K562 (cell line): ENCODE data around the gene TNIP2. TPM values are rescaled to one million over a fixed set of nuclear protein-coding genes. Genes with fewer than 3 reads are reported as not detected.

Source experiments
- ATAC-seq: fragments of 200-7000 bp; cut with Tn5 transposase; 3 replicates; pipeline ENCODE4 v1.9.1; 2020; ENCODE audit warnings: moderate library complexity
- BruUV-seq: library from RNA; stranded (reverse); fragments of 400-500 nt; replicated peaks from 2 replicates; lab custom pipeline; 2021; lab: Mats Ljungman, UMichigan
- CTCF ChIA-PET: fragments of 300-600 bp; formaldehyde crosslinking; extraction: SDS; loops from one replicate; lab custom pipeline; 2021; ENCODE audit warnings: low intra/inter-chr PET ratio; lab: Yijun Ruan, JAX
- POLR2A ChIA-PET: fragments of 300-600, 350-650 bp; sonication (Branson Sonifier 250); formaldehyde crosslinking; extraction: SDS; loops from one replicate; lab custom pipeline; 2021; ENCODE audit warnings: antibody characterized with exemption, inconsistent platforms; lab: Yijun Ruan, JAX
- DNase-seq, 4 experiments: peaks; one replicate each; pipeline versions ENCODE4 v3.0.0 to v3.0.0-alpha.2; 2011 to 2018; ENCODE audit warnings: low spot score in 3 of 4, mixed read lengths in 3 of 4; ENCODE audit errors: extremely low read depth in 1 of 4
- FAIRE-seq: peaks from 2 replicates; lab custom pipeline; 2011; peaks lifted over from hg19 to GRCh38; lab: Jason Lieb, UNC
- H2AFZ ChIP-seq: 2 replicates; pipeline ENCODE4 v1.6.0; 2011; ENCODE audit warnings: low read depth, low read length, control low read depth, inconsistent platforms
- H3K27ac ChIP-seq: fragments of 200-600 bp; 3 replicates; pipeline ENCODE4 v1.8.0; 2011; ENCODE audit warnings: low read depth, mild to moderate bottlenecking, control low read depth, inconsistent platforms, low read length, moderate library complexity, mixed read lengths; ENCODE audit errors: extremely low read depth
- H3K27me3 ChIP-seq, 2 experiments: fragments of 300-600 bp in 1 of 2; 2 replicates in 1 of 2; 3 replicates in 1 of 2; pipeline versions ENCODE4 v1.6.0 to v1.8.0; 2011; ENCODE audit warnings: inconsistent platforms in 2 of 2, low read length in 2 of 2, mild to moderate bottlenecking in 1 of 2, mixed read lengths in 1 of 2, moderate library complexity in 1 of 2; ENCODE audit not compliant: control insufficient read depth in 2 of 2, insufficient read depth in 2 of 2
- H3K36me3 ChIP-seq: fragments of 300-600 bp; 3 replicates; pipeline ENCODE4 v1.8.0; 2011; ENCODE audit warnings: mild to moderate bottlenecking, low read length, inconsistent platforms; ENCODE audit not compliant: control insufficient read depth, insufficient read depth
- H3K4me1 ChIP-seq, 2 experiments: fragments of 200-600 bp in 1 of 2; replicated peaks in 1 of 2; 2 replicates in 1 of 2; 3 replicates in 1 of 2; pipeline versions ENCODE4 v1.5.1 to v1.8.0; 2011; ENCODE audit warnings: inconsistent platforms in 2 of 2, low read length in 2 of 2, mild to moderate bottlenecking in 1 of 2, mixed read lengths in 1 of 2, moderate library complexity in 1 of 2; ENCODE audit not compliant: control insufficient read depth in 2 of 2, insufficient read depth in 2 of 2
- H3K4me2 ChIP-seq: 2 replicates; pipeline ENCODE4 v1.6.1; 2011; ENCODE audit warnings: low read length, control low read depth, inconsistent platforms, mixed read lengths; ENCODE audit not compliant: insufficient read depth
- H3K4me3 ChIP-seq: fragments of 200-600 bp; sonication (generic), shearing (Covaris generic); 2 replicates; pipeline ENCODE4 v1.5.1; 2016; ENCODE audit warnings: control low read depth, inconsistent platforms
- H3K79me2 ChIP-seq: fragments of 200-600 bp; 3 replicates; pipeline ENCODE4 v1.8.0; 2011; ENCODE audit warnings: low read length, inconsistent platforms; ENCODE audit not compliant: control insufficient read depth, insufficient read depth
- H3K9ac ChIP-seq, 2 experiments: 2 replicates each; pipeline versions ENCODE4 v1.6.0 to v1.6.1; 2011; ENCODE audit warnings: low read depth in 2 of 2, low read length in 2 of 2, control low read depth in 1 of 2, inconsistent platforms in 1 of 2, mild to moderate bottlenecking in 1 of 2, mixed read lengths in 1 of 2; ENCODE audit not compliant: insufficient read depth in 1 of 2
- H3K9me1 ChIP-seq: one replicate; pipeline ENCODE4 v1.6.0; 2011; ENCODE audit warnings: inconsistent platforms, mild to moderate bottlenecking, low read length, moderate library complexity; ENCODE audit not compliant: control insufficient read depth, insufficient read depth
- H3K9me3 ChIP-seq: replicated peaks from 2 replicates; pipeline ENCODE4 v1.5.1; 2011; ENCODE audit warnings: low read depth, low read length, inconsistent platforms; ENCODE audit not compliant: control insufficient read depth, insufficient read depth
- H4K20me1 ChIP-seq: replicated peaks from 2 replicates; pipeline ENCODE4 v1.6.1; 2011; ENCODE audit warnings: low read length, inconsistent platforms, mixed read lengths; ENCODE audit not compliant: control insufficient read depth, insufficient read depth
- ARNT ChIP-seq, 2 experiments: fragments of 450-650 bp; IDR thresholded peaks; 2 replicates each; pipeline ENCODE4 v1.6.1; 2016; ENCODE audit warnings: mild to moderate bottlenecking in 1 of 2
- BRD4 ChIP-seq: fragments of 200-600 bp; sonication (generic); IDR thresholded peaks from 2 replicates; pipeline ENCODE4 v1.6.1; 2017; ENCODE audit warnings: inconsistent platforms
- ESRRA ChIP-seq: fragments of 450-650 bp; IDR thresholded peaks from 2 replicates; pipeline ENCODE4 v1.6.1; 2014; ENCODE audit warnings: low read depth, mild to moderate bottlenecking, moderate library complexity, borderline replicate concordance
- ETV5 ChIP-seq: sonication (generic); formaldehyde crosslinking; IDR thresholded peaks from 2 replicates; pipeline ENCODE4 v1.4.0; 2020; ENCODE audit warnings: low read depth, mild to moderate bottlenecking, missing genetic modification reagents
- POLR2G ChIP-seq: fragments of 200-400 bp; formaldehyde crosslinking; IDR thresholded peaks from 2 replicates; pipeline ENCODE4 v1.6.1; 2017; ENCODE audit warnings: low read depth, mild to moderate bottlenecking, antibody characterized with exemption, low read length, moderate library complexity
- SREBF2 ChIP-seq: sonication (generic); formaldehyde crosslinking; IDR thresholded peaks from 2 replicates; pipeline ENCODE4 v1.4.0; 2020; ENCODE audit warnings: mild to moderate bottlenecking, missing genetic modification reagents
- WGBS: fragments of 100-300 bp; shearing (Covaris generic); methylation state at CpG from one replicate; pipeline ENCODE4 v1.1.6; 2016; ENCODE audit warnings: low coverage, mixed read lengths; ENCODE audit not compliant: insufficient coverage; ENCODE audit errors: missing lambda C conversion rate; 5-methylcytosine and 5-hydroxymethylcytosine counted together
- in situ Hi-C: fragments of 300-500 bp; cut with MboI; formaldehyde crosslinking; loops from 4 replicates; pipeline ENCODE4 v1.15.0; 2018; ENCODE audit warnings: inconsistent platforms, mixed read lengths
- intact Hi-C: fragments of 100-400 bp; cut with micrococcal nuclease; formaldehyde crosslinking; loops from 2 replicates; pipeline ENCODE4 v1.14.2; 2022
- polyA plus RNA-seq, 8 experiments: library from polyadenylated mRNA; depleted of rRNA in 4 of 8; stranded (reverse) in 5 of 8; unstranded in 3 of 8; fragments of >200 nt; fragmentation: Nextera tagmentation in 2 of 8; fragmentation: Illumina TruSeq in 1 of 8; extraction: Ambion mirVana in 2 of 8; extraction: Trizol in 1 of 8; gene quantifications; 2 replicates each; pipeline versions ENCODE4 v1.2.1 to v1.2.3, GENCODE V29; 2011 to 2014; ENCODE audit warnings: inconsistent platforms in 1 of 8, missing spikeins in 1 of 8
- total RNA-seq, 7 experiments: library from RNA; depleted of rRNA in 6 of 7; stranded (reverse); fragments of >200 nt in 6 of 7; fragmentation: Illumina TruSeq in 2 of 7; extraction: Trizol in 2 of 7; gene quantifications; 2 replicates each; pipeline versions ENCODE4 v1.2.1 to v1.2.3, GENCODE V29; 2011 to 2021; ENCODE audit warnings: low replicate concordance in 1 of 7
- TF ChIP-seq, protein P1 (sequence below): fragments of 450-650 bp; formaldehyde crosslinking; IDR thresholded peaks from 2 replicates; pipeline ENCODE4 v1.4.0; 2020; ENCODE audit warnings: mild to moderate bottlenecking, moderate library complexity
- TF ChIP-seq, protein P2 (sequence below), 3 experiments: fragments of 200-800 bp in 1 of 3; sonication (Bioruptor generic) in 1 of 3; sonication (generic) in 1 of 3; formaldehyde crosslinking in 1 of 3; IDR thresholded peaks; 2 replicates each; pipeline versions ENCODE4 v1.6.1 to v1.8.0; 2016 to 2022; ENCODE audit warnings: mild to moderate bottlenecking in 2 of 3, missing compliant biosample characterization in 2 of 3, missing genetic modification characterization in 2 of 3, missing genetic modification reagents in 1 of 3
- TF ChIP-seq, protein P3 (sequence below): IDR thresholded peaks from 2 replicates; pipeline ENCODE4 v1.6.1; 2016; ENCODE audit warnings: missing genetic modification characterization, missing compliant biosample characterization

Gene TNIP2
- total and polyA plus RNA-seq, 9 of the 15 experiments (the other 6 are each of a cell fraction or from before 2014, with no cell fraction given), result 0.61 to 42.6 (median 19.5) TPM

DNA sequence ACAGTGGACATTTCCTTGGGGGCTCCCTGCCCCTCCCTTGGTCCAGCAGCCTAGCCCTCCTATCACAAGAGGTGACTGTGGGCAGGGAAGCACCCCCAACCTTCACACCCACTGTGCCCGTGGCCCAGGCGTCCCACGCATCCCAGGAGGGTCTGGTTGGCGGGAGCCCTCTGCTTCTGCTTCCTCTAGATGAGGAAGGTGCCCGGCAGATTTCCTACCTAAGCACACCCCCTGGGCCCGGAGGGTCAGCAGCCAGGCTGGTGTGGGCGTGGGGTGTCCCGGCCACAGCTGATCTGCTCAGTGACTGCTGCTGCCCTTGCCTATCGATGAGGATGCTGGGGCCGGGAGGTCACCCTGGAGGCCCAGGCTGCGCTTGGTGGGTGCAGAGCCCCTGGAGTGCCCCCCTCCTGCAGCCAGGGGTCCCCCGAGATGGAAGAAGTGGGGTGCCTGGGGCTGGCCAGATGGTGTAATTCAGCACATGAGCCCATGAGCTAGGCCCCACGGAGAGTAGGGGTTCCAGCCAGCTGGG is 48.9 kb upstream of the TNIP2 start:
- H3K27me3 ChIP-seq, result no peaks in the 10 kb centered on the region
- no peak for ATAC-seq
- DNase-seq, result no peak
- peaks cover 5% of the 10 kb centered on the region for H3K9me1 ChIP-seq
- no peaks in the 10 kb centered on the region for H3K36me3 ChIP-seq
- FAIRE-seq, result no peak
- TF ChIP-seq SREBF2 (CRISPR knock-in tag) (no peak), POLR2G (0 out of 2 replicates have a peak, but pooled peaks have one; percentile 8)
- no peak overlapping the region for H3K4me2 ChIP-seq
- no peaks in the 10 kb centered on the region for H3K9me3 ChIP-seq
- no peak overlapping the region for H3K27ac ChIP-seq
- no TSS peak for BruUV-seq
- no peak overlapping the region for H2AFZ ChIP-seq
- WGBS, result 86% methylated on average over 13 of the region's 13 CpGs
- H3K79me2 ChIP-seq, result no peaks in the 10 kb centered on the region; the same call in 2 of the 3 replicates
- H3K9ac ChIP-seq, result peak overlapping the region in 1 of 2 experiments; percentile 35; a peak in 1 of 4 replicates
- in situ Hi-C loops (no loop called here), intact Hi-C loops (no loop called here)
- H3K4me1 ChIP-seq, result peaks cover 16 to 72% of the 10 kb centered on the region in 2 experiments; a peak in 4 of 5 replicates
- POLR2A ChIA-PET, result interaction anchor here (0.6 to 1.1 kb wide), 2 partner anchors 12 kb away, joined by 3 read pairs; partner anchors contain the start of gene SH3BP2
- no peak overlapping the region for H3K4me3 ChIP-seq
- CTCF ChIA-PET, result no interaction called here
- H4K20me1 ChIP-seq, result peaks cover 10% of the 10 kb centered on the region; the same call in 1 of the 2 replicates

DNA sequence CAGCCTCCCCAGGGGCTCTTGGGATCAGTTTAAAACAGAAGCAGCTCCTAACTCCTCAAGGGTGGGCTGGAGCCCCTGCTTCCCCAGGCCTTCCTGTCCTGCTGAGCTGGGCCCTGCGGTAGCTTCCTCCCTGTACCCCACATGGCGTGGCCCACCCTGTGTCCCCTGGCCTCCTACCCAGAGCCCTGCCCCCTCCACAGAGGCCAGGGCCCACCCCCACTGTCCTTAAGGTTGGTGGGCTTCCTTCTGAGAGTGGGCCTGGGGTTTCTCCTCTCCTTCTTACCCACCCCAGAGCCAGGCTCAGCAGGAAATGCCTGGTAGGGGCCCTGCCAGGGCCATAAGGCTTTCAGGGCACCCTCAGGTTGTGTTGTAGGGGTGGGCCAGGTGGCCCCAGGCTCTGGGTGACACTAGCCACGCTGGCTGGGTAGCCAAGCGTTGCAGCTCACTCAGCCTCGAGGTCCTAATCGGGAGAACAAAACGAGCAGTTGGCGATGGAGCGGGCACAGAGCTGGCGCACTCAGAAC is 48.4 kb upstream of the TNIP2 start:
- no peaks in the 10 kb centered on the region for H3K9me3 ChIP-seq
- no TSS peak for BruUV-seq
- DNase-seq (no peak), ATAC-seq (no peak), FAIRE-seq (no peak)
- no peaks in the 10 kb centered on the region for H3K27me3 ChIP-seq
- in situ Hi-C loops, result no loop called here
- no peaks in the 10 kb centered on the region; the same call in 2 of the 3 replicates for H3K79me2 ChIP-seq
- H3K27ac ChIP-seq, result no peak overlapping the region
- intact Hi-C loops, result no loop called here
- H2AFZ ChIP-seq, result no peak overlapping the region
- peak overlapping the region in 1 of 2 experiments; percentile 9; a peak in 1 of 4 replicates for H3K9ac ChIP-seq
- no peak overlapping the region for H3K4me3 ChIP-seq
- no peaks in the 10 kb centered on the region for H3K36me3 ChIP-seq
- H3K9me1 ChIP-seq, result peaks cover 5% of the 10 kb centered on the region
- ChIA-PET CTCF (no interaction called here), POLR2A (interaction anchor here (0.8 to 1.2 kb wide), 4 partner anchors 8 to 31 kb away, joined by 3 to 8 read pairs (median 4); partner anchors contain the start of gene SH3BP2)
- peaks cover 7% of the 10 kb centered on the region; the same call in 1 of the 2 replicates for H4K20me1 ChIP-seq
- peaks cover 16 to 72% of the 10 kb centered on the region in 2 experiments; a peak in 4 of 5 replicates for H3K4me1 ChIP-seq
- 80% methylated on average over 9 of the region's 10 CpGs for WGBS
- H3K4me2 ChIP-seq, result no peak overlapping the region
- TF ChIP-seq BRD4 (no peak), ARNT (IDR thresholded peaks at IDR 0.05) (no peak), ESRRA (no peak), ETV5 (CRISPR knock-in tag) (no peak)
- TF ChIP-seq, protein P1, sequence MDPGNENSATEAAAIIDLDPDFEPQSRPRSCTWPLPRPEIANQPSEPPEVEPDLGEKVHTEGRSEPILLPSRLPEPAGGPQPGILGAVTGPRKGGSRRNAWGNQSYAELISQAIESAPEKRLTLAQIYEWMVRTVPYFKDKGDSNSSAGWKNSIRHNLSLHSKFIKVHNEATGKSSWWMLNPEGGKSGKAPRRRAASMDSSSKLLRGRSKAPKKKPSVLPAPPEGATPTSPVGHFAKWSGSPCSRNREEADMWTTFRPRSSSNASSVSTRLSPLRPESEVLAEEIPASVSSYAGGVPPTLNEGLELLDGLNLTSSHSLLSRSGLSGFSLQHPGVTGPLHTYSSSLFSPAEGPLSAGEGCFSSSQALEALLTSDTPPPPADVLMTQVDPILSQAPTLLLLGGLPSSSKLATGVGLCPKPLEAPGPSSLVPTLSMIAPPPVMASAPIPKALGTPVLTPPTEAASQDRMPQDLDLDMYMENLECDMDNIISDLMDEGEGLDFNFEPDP (CRISPR knock-in tag), result no peak
- TF ChIP-seq, protein P2, sequence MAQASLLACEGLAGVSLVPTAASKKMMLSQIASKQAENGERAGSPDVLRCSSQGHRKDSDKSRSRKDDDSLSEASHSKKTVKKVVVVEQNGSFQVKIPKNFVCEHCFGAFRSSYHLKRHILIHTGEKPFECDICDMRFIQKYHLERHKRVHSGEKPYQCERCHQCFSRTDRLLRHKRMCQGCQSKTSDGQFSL (CRISPR knock-in tag; IDR thresholded peaks at IDR 0.05), result no peak
- TF ChIP-seq, protein P2 (tag; IDR thresholded peaks at IDR 0.05), result no peak
- TF ChIP-seq, protein P3, sequence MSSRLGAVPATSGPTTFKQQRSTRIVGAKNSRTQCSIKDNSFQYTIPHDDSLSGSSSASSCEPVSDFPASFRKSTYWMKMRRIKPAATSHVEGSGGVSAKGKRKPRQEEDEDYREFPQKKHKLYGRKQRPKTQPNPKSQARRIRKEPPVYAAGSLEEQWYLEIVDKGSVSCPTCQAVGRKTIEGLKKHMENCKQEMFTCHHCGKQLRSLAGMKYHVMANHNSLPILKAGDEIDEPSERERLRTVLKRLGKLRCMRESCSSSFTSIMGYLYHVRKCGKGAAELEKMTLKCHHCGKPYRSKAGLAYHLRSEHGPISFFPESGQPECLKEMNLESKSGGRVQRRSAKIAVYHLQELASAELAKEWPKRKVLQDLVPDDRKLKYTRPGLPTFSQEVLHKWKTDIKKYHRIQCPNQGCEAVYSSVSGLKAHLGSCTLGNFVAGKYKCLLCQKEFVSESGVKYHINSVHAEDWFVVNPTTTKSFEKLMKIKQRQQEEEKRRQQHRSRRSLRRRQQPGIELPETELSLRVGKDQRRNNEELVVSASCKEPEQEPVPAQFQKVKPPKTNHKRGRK (tag), result no peak
